Medulla oblongata (tissue), 1 donor: ENCODE results near the gene ZNF714.

Experiments used
- DNase-seq: peaks from one replicate; pipeline ENCODE4 v3.0.0-alpha.2; 2015; ENCODE audit errors: extremely low spot score

ZNF714 gene

DNA sequence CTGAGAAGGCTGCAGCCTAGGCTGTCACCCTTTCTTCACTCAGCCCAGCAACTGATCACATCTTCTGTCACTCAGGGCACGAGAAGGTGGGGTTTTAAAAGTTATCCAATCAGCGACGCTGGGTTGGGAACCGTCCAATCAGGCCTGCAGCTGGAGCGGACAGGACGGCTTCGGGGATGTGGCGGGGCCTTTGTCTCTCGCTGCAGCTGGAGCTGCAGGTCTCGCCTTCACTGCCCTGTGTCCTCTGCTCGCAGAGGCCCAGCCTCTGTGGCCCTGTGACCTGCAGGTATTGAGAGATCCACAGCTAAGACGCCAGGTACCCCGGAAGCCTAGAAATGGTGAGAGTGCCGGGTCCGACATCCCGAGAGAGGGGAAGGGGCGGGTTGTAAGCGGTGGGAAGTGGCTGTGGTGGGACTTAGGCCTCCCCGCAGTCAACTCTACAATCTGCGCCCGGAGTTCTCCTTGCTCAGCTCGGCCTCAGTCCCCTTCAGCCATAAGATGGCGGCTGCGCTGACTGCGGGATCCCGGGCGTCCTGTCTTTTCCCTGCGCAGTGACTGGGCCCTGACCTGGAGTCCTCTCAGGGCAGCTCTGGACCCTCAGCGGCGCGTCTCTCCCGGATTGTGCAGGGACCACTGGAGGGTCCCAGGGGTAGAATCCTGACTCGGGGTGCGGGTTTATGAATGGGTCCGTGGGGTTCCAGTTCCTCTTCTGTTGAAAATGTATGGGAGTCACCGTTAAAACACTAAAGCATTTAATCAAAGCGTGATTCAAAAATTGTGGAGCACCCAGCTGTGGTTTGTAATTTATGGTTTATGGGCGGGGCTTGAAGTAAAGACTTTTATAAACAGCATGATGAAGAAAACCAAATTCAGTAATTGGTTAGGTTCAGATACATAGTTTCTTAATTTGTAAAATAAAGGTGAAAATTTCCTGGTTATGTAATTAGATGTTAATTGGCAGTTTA, at the start of gene ZNF714:
Gene ZNF714, plus strand, starts transcription at position 193 of the 965 bp plus-strand sequence. CDS start 16,066 bp downstream, outside the sequence.
- DNase-seq = peak; percentile 97

DNA sequence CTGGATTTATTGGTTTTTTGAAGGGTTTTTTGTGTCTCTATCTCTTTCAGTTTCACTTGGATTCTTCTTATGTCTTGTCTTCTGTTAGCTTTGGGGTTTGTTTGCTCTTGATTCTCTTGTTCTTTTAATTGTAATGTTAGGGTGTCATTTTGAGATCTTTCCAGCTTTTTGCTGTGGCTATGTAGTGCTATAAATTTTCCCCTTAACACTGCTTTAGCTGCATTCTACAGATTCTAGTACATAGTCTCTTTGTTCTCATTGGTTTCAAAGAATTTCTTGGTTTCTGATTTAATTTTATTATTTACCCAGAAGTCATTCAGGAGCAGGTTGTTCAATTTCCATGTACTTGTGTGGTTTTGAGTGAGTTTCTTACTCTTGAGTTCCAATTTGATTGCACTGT, 37.0 kb upstream of the ZNF714 start:
- DNase-seq = no peak

- DNase-seq = no peak
Observed at GRCh38 chr19:21046489-21046888, 35.5 kb upstream of the ZNF714 start.

DNA sequence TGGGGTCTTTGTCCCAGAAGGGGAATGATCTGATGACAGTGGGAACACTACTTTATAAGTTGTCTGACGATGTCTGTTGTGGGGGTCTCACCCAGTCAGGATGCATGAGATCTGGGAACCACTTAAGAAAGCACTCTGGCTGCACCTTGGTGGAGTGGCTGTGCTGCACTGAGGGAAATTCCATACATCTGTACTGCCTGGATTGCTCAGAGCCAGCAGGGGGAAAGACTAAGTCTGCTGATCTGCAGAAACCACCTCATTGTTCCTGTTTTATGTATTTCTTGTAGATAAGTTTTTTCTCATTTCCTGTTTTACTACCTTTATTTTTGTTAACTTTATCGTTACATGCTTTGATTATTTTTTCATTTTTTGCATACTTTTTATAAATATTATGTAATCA, 34.3 kb upstream of the ZNF714 start:
- DNase-seq = no peak

- no peak for DNase-seq
Observed at GRCh38 chr19:21052902-21053301, 29.1 kb upstream of the ZNF714 start.

GRCh38 chr19:21065336-21065735, 16.7 kb upstream of the ZNF714 start:
- no peak for DNase-seq

GRCh38 chr19:21084343-21084742, 2.3 kb downstream of the ZNF714 start:
- DNase-seq = no peak

- DNase-seq = no peak
Observed at GRCh38 chr19:21087871-21088270, 5.9 kb downstream of the ZNF714 start.

DNA sequence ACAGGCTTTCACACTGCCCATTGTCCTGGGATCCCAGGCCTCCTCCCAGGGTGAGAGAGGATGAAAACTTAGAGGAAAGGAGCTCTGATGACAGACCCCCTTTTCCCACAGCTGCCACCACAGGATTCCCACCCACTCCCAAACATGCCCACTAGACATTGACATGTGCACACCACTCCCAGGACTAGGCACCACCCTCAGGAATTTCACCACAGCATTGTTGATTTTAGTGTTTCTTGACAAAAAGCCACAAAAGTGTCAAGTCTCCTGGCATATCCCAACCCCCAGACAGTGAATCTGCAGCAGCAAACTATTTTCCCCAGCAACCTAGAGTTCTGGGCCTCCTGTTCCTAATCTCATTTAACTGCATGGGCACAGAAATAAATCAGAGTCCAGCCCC, 10.1 kb downstream of the ZNF714 start:
- DNase-seq = no peak

DNA sequence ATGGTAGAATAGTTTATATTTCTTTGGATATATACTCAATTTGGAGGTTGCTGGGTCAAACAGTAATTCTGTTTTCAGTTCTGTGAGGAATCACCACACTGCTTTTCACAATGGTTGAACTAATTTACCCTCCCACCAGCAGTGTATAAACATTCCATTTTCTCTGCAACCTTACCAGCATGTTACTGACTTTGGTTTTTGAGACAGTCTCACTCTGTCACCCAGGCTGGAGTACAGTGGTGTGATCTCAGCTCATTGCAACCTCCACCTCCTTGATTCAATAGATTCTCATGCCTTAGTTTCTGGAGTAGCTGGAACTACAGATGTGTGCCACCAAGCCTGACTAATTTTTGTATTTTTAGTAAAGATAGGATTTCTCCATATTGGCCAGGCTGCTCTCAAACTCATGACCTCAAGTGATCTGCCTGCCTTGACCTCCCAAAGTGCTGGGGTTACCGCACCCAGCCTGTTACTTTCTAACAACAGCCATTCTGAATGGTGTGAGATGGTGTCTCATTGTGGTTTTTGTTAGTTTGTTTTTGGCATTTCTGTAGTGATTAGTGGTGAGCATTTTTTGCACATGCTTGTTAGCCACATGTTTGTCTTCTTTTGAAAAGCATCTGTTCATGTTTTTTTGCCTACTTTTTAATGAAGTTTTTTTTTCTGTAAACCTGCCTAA, 12.5 kb downstream of the ZNF714 start:
- DNase-seq = no peak

- no peak for DNase-seq
Observed at GRCh38 chr19:21098291-21098690, 16.3 kb downstream of the ZNF714 start.

GRCh38 chr19:21101521-21102242, 19.7 kb downstream of the ZNF714 start:
- no peak for DNase-seq

DNA sequence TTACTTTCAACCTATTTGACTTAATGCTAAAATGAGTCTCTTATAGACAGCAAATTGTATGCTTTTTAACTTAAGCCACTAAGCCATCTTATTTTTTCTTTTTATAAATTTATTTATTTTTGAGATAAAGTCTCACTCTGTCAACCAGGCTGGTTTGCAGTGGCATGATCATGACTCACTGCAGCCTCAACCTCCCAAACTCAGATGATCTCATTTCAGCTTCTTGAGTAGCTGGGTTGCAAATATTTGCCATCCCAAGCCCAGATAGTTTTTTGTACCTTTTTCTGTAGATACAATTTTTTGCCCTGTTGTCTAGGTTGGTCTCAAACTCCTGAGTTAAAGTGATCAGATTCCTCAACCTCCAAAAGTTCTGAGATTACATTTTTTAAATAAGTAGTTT, 27.1 kb downstream of the ZNF714 start:
- DNase-seq = no peak

DNA sequence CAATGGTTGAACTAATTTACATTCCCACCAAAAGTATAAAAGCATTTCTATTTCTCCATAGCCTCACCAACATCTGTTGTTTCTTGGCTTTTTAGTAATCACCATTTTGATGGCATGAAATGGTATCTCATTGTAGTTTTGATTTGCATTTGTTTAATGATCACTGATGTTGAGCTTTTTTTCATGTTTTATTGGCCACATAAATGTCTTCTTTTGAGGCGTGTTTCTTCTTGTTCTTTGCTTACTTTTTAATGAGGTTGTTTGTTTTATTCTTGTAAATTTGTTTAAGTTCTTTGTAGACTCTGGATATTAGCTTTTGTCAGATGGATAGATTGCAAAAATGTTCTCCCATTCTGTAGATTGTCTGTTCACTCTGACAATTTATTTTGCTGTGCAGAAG, 28.2 kb downstream of the ZNF714 start:
- DNase-seq = no peak

- no peak for DNase-seq
Observed at GRCh38 chr19:21115430-21115829, 33.4 kb downstream of the ZNF714 start.

DNA sequence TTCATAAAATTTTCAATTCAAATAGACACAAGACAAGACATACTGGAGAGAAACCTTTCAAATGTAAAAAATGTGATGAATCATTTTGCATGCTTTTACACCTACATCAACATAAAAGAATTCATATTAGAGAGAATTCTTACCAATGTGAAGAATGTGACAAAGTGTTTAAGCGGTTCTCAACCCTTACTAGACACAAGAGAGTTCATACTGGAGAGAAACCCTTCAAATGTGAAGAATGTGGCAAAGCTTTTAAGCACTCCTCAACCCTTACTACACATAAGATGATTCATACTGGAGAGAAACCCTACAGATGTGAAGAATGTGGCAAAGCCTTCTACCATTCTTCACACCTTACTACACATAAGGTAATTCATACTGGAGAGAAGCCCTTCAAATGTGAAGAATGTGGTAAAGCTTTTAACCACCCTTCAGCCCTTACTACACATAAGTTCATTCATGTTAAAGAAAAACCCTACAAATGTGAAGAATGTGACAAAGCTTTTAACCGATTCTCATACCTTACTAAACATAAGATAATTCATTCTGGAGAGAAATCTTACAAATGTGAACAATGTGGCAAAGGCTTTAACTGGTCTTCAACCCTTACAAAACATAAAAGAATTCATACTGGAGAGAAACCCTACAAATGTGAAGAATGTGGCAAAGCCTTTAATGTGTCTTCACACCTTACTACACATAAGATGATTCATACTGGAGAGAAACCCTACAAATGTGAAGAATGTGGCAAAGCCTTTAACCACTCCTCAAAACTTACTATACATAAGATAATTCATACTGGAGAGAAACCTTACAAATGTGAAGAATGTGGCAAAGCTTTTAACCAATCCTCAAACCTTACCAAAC, 35.3 kb downstream of the ZNF714 start:
- DNase-seq = no peak

DNA sequence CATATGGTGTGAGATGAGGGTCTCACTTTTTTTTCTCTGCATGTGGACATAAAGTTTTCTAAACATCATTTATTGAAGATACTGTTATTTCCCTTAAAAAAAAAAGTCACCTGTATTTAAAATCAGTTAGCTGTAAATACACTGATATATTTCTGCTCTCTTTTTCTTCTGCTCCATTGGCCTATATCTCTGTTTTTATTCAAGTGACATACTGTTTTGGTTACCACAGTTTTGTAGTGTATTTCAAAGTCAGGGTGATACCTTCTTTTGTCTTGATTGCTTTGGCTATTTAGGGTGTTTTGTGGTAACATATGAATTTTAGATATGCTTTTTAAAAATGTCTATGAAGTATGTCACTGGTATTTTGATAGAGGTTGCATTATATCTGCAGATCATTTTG, 44.1 kb downstream of the ZNF714 start:
- DNase-seq = no peak

- no peak for DNase-seq
Observed at GRCh38 chr19:21127001-21127400, 45.0 kb downstream of the ZNF714 start.

DNA sequence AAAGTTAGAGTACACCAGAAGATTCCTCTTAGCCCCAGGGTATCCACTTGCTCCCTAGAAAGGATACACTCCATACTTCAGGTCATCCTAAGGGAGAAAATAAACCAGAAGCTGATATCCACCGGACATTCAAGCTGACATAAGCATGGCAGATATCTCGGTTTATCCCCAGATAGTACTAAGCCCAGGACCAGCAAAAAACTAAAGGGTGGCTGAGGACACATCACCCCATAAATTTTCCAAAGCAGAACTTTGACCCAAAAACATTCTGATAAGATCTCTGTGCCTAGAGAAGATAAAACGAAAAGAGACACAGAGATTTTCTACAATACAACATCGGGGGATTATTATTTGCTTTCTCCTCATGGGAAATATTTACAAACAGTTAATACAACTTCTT, 45.9 kb downstream of the ZNF714 start:
- no peak for DNase-seq

DNA sequence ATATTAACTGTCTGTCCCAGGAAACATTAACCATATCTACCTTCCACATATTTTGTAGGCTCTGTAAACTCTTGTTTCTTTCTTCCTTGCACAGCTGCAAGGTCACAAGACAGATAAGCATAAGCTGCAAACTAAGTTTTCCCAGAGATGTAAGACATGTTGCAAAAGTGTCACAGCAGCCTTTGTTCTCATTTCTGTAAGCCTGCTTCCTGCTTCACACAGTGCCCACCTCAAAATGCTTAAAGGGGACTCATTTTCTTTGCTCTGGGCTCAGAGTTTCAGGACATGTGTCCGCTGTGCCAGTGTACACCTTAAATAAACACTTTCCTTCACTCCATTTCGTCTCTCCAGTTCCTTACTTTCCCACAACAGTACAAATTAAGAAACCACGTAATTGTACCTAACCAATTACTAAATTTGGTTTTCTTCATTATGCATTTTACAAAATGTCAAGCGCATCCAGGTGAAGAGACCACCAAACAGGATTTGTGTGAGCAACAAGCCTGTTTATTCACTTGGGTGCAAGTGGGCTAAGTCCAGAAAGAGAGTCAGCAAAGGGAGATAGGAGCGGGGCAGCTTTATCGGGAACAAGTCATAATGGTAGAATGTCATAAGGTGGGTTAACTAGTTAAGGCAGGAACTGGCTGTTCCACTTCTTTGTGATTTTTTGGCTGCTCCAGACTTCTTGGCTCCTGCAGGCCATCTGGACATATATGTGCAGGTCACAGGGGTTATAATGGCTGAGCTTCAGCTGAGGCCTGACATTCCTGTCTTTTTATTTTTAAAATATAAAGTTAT, 47.1 kb downstream of the ZNF714 start:
- DNase-seq = no peak
